ENCODE results near the gene PARD6B. TPM values are rescaled to one million over a fixed set of nuclear protein-coding genes. Genes with fewer than 3 reads are reported as not detected.

The PARD6B gene
- total and polyA plus RNA-seq, 2 of the 13 experiments (the other 11 are each of a cell fraction or from before 2014, with no cell fraction given): 6.9 to 22.2 TPM

DNA sequence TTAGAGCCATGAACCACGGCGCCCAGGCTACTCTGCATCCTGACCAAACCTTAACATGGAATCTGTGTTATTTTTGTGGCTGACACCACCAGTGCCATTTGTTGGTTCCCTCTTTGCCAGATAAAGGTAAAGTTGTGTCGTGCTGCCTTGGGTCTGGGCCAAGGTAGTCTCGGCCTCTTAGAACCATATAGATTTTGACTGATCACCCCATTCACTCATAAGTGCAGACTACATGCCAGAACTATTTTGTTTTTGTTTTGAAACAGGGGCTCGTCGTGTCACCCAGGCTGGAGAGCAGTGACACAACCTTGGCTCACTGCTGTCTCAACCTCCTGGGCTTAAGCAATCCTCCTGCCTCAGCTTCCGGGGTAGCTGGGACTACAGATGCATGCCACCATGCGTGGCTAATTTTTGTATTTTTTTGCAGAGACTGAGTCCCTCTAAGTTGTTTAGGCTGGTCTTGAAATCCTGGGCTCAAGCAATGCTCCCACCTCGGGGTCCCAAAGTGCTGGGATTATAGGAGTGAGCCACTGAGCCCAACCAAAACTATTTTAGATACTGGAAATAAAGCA, 20.8 kb upstream of the PARD6B start (continued):
- no peak for TF ChIP-seq NFKBIZ (CRISPR knock-in tag; IDR thresholded peaks at IDR 0.05)
- no peak for TF ChIP-seq ZNF207 (IDR thresholded peaks at IDR 0.05; ENCODE audit: borderline replicate concordance)
- TF ChIP-seq ZNF12 (CRISPR knock-in tag; IDR thresholded peaks at IDR 0.05): no peak
- TF ChIP-seq SP140L (CRISPR knock-in tag; IDR thresholded peaks at IDR 0.05; ENCODE audit: borderline replicate concordance): no peak
- TF ChIP-seq, protein P1, sequence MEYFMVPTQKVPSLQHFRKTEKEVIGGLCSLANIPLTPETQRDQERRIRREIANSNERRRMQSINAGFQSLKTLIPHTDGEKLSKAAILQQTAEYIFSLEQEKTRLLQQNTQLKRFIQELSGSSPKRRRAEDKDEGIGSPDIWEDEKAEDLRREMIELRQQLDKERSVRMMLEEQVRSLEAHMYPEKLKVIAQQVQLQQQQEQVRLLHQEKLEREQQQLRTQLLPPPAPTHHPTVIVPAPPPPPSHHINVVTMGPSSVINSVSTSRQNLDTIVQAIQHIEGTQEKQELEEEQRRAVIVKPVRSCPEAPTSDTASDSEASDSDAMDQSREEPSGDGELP (IDR thresholded peaks at IDR 0.05; ENCODE audit: borderline replicate concordance, low read depth): no peak
- TF ChIP-seq ZNF282 (IDR thresholded peaks at IDR 0.05; ENCODE audit: partially characterized antibody): no peak
- TF ChIP-seq ZFP82 (CRISPR knock-in tag; IDR thresholded peaks at IDR 0.05; ENCODE audit: borderline replicate concordance): no peak
- no peak for TF ChIP-seq MAF1 (CRISPR knock-in tag; IDR thresholded peaks at IDR 0.05; ENCODE audit: borderline replicate concordance)
- TF ChIP-seq, protein P2, sequence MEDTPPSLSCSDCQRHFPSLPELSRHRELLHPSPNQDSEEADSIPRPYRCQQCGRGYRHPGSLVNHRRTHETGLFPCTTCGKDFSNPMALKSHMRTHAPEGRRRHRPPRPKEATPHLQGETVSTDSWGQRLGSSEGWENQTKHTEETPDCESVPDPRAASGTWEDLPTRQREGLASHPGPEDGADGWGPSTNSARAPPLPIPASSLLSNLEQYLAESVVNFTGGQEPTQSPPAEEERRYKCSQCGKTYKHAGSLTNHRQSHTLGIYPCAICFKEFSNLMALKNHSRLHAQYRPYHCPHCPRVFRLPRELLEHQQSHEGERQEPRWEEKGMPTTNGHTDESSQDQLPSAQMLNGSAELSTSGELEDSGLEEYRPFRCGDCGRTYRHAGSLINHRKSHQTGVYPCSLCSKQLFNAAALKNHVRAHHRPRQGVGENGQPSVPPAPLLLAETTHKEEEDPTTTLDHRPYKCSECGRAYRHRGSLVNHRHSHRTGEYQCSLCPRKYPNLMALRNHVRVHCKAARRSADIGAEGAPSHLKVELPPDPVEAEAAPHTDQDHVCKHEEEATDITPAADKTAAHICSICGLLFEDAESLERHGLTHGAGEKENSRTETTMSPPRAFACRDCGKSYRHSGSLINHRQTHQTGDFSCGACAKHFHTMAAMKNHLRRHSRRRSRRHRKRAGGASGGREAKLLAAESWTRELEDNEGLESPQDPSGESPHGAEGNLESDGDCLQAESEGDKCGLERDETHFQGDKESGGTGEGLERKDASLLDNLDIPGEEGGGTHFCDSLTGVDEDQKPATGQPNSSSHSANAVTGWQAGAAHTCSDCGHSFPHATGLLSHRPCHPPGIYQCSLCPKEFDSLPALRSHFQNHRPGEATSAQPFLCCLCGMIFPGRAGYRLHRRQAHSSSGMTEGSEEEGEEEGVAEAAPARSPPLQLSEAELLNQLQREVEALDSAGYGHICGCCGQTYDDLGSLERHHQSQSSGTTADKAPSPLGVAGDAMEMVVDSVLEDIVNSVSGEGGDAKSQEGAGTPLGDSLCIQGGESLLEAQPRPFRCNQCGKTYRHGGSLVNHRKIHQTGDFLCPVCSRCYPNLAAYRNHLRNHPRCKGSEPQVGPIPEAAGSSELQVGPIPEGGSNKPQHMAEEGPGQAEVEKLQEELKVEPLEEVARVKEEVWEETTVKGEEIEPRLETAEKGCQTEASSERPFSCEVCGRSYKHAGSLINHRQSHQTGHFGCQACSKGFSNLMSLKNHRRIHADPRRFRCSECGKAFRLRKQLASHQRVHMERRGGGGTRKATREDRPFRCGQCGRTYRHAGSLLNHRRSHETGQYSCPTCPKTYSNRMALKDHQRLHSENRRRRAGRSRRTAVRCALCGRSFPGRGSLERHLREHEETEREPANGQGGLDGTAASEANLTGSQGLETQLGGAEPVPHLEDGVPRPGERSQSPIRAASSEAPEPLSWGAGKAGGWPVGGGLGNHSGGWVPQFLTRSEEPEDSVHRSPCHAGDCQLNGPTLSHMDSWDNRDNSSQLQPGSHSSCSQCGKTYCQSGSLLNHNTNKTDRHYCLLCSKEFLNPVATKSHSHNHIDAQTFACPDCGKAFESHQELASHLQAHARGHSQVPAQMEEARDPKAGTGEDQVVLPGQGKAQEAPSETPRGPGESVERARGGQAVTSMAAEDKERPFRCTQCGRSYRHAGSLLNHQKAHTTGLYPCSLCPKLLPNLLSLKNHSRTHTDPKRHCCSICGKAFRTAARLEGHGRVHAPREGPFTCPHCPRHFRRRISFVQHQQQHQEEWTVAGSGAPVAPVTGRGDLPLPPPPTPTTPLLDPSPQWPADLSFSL (CRISPR knock-in tag; IDR thresholded peaks at IDR 0.05): no peak
- TF ChIP-seq ISL2 (CRISPR knock-in tag; IDR thresholded peaks at IDR 0.05): no peak
- TF ChIP-seq ZNF432 (CRISPR knock-in tag; IDR thresholded peaks at IDR 0.05; ENCODE audit: borderline replicate concordance): no peak
- TF ChIP-seq MATR3 (CRISPR knock-in tag; IDR thresholded peaks at IDR 0.05): no peak
- no peak for TF ChIP-seq LCORL (IDR thresholded peaks at IDR 0.05)
- peak; percentile 86 for TF ChIP-seq LCORL (CRISPR knock-in tag; IDR thresholded peaks at IDR 0.05)
- no peak for TF ChIP-seq ZNF761 (CRISPR knock-in tag; conservative IDR thresholded peaks at IDR 0.05)
- TF ChIP-seq ZNF7 (CRISPR knock-in tag; IDR thresholded peaks at IDR 0.05): no peak
- TF ChIP-seq, protein P3, sequence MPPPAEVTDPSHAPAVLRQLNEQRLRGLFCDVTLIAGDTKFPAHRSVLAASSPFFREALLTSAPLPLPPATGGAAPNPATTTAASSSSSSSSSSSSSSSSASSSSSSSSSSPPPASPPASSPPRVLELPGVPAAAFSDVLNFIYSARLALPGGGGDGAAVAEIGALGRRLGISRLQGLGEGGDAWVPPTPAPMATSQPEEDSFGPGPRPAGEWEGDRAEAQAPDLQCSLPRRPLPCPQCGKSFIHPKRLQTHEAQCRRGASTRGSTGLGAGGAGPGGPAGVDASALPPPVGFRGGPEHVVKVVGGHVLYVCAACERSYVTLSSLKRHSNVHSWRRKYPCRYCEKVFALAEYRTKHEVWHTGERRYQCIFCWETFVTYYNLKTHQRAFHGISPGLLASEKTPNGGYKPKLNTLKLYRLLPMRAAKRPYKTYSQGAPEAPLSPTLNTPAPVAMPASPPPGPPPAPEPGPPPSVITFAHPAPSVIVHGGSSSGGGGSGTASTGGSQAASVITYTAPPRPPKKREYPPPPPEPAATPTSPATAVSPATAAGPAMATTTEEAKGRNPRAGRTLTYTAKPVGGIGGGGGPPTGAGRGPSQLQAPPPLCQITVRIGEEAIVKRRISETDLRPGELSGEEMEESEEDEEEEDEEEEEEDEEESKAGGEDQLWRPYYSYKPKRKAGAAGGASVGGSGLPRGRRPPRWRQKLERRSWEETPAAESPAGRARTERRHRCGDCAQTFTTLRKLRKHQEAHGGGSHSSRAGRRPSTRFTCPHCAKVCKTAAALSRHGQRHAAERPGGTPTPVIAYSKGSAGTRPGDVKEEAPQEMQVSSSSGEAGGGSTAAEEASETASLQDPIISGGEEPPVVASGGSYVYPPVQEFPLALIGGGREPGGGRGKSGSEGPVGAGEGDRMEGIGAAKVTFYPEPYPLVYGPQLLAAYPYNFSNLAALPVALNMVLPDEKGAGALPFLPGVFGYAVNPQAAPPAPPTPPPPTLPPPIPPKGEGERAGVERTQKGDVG (CRISPR knock-in tag; IDR thresholded peaks at IDR 0.05; ENCODE audit: borderline replicate concordance): no peak
- TF ChIP-seq ZSCAN12 (CRISPR knock-in tag; IDR thresholded peaks at IDR 0.05): no peak
- TF ChIP-seq ZNF121 (CRISPR knock-in tag; IDR thresholded peaks at IDR 0.05): 0 out of 2 replicates have a peak, but pooled peaks have one; percentile 33
- no peak for TF ChIP-seq ZNF546 (CRISPR knock-in tag; conservative IDR thresholded peaks at IDR 0.05)
- no peak for TF ChIP-seq RORA (CRISPR knock-in tag; IDR thresholded peaks at IDR 0.05)
- no peak for TF ChIP-seq SRSF4 (IDR thresholded peaks at IDR 0.05; ENCODE audit: low read depth, low read length, poor library complexity, severe bottlenecking)

Measured in HepG2 (cell line).